ENCODE results near the gene EPB41L5. TPM values are rescaled to one million over a fixed set of nuclear protein-coding genes. Genes with fewer than 3 reads are reported as not detected.

EPB41L5 gene
- total RNA-seq, 4 donors from 2014 or later, result 9.2 to 56.5 (median 25.1) TPM

DNA sequence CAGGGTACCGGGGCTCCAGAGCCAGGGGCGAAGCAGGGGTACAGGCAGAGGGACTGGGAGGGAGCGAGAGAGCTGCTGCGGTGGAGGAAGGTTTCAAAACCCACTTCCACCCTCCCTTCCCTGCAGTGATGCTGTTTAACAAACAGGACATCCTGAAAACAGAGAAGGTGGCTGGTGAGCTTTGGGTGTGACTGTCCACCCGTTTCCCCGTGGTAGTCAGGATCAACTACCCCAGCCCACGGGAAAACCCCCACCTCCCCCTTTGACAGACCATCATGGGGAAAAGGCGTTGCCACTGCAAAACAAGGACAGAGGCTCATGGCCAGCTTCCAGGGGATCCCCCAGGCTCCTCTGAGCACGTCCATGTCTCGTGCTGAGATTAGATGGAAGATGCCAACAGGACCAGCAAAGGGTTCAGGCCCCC is 197.4 kb downstream of the EPB41L5 start:
- Histone ChIP-seq H3K27ac (no peak overlapping the region), H3K9me3 (no peaks in the 10 kb centered on the region), H3K4me1 (no peaks in the 10 kb centered on the region), H3K4me3 (no peak overlapping the region), H3K27me3 (no peaks in the 10 kb centered on the region), H3K36me3 (no peaks in the 10 kb centered on the region)
- no peak for DNase-seq
- intact Hi-C loops (cut with DNase I; ENCODE audit: low total_unique reads), result no loop called here
- TF ChIP-seq, protein P1, sequence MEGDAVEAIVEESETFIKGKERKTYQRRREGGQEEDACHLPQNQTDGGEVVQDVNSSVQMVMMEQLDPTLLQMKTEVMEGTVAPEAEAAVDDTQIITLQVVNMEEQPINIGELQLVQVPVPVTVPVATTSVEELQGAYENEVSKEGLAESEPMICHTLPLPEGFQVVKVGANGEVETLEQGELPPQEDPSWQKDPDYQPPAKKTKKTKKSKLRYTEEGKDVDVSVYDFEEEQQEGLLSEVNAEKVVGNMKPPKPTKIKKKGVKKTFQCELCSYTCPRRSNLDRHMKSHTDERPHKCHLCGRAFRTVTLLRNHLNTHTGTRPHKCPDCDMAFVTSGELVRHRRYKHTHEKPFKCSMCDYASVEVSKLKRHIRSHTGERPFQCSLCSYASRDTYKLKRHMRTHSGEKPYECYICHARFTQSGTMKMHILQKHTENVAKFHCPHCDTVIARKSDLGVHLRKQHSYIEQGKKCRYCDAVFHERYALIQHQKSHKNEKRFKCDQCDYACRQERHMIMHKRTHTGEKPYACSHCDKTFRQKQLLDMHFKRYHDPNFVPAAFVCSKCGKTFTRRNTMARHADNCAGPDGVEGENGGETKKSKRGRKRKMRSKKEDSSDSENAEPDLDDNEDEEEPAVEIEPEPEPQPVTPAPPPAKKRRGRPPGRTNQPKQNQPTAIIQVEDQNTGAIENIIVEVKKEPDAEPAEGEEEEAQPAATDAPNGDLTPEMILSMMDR (IDR thresholded peaks at IDR 0.05), result no peak
- no peak for TF ChIP-seq POLR2A (IDR thresholded peaks at IDR 0.05)

DNA sequence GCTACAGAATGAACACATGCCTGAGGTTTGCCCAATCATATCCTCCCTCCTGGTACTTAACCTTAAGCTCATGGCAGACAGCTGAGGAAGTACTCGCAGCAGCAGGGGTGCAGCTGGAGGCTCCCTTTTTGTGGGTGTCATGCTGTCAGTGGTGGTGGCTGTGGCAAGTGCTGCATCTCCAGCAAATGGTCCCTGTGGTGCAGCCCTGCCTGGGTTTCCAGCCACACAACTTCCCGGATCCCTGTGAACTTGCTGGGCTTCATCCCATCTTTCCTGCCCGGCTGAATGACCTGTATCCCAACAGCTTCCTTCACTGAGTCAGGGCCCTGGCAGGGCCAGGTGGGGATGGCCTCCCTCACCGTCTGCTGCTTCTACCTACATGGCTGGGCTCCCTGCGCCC is 205.3 kb downstream of the EPB41L5 start:
- Histone ChIP-seq H3K36me3 (no peaks in the 10 kb centered on the region), H3K4me3 (no peak overlapping the region), H3K9me3 (no peaks in the 10 kb centered on the region), H3K27me3 (no peaks in the 10 kb centered on the region), H3K27ac (no peak overlapping the region), H3K4me1 (no peaks in the 10 kb centered on the region)
- DNase-seq, result no peak
- intact Hi-C loops (cut with DNase I; ENCODE audit: low total_unique reads), result no loop called here
- TF ChIP-seq, protein P1 (IDR thresholded peaks at IDR 0.05), result no peak
- TF ChIP-seq POLR2A (IDR thresholded peaks at IDR 0.05), result no peak

DNA sequence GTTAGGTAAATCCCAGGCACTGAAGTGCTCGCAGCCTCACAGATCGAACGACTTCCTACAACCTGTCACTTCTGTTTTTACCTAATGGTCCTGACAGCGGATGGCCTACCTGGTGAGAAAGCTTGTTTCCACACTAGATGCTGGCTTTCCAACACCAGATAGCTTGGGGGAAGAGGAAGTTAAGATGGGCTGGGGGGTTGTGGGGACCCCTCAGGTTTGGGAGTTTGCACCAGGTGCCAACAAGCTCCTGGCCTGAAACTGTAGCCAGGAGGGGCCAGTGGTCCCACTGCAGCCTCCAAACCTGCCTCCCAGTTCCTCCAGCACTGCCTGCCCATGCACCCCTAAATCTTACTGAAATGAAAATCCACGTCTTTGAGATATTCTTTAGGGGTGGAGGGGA is 206.4 kb downstream of the EPB41L5 start:
- Histone ChIP-seq H3K4me3 (no peak overlapping the region), H3K9me3 (no peaks in the 10 kb centered on the region), H3K36me3 (no peaks in the 10 kb centered on the region), H3K4me1 (no peaks in the 10 kb centered on the region), H3K27ac (no peak overlapping the region), H3K27me3 (no peaks in the 10 kb centered on the region)
- intact Hi-C loops (cut with DNase I; ENCODE audit: low total_unique reads), result no loop called here
- no peak for DNase-seq
- TF ChIP-seq, protein P1 (IDR thresholded peaks at IDR 0.05), result no peak
- no peak for TF ChIP-seq POLR2A (IDR thresholded peaks at IDR 0.05)

DNA sequence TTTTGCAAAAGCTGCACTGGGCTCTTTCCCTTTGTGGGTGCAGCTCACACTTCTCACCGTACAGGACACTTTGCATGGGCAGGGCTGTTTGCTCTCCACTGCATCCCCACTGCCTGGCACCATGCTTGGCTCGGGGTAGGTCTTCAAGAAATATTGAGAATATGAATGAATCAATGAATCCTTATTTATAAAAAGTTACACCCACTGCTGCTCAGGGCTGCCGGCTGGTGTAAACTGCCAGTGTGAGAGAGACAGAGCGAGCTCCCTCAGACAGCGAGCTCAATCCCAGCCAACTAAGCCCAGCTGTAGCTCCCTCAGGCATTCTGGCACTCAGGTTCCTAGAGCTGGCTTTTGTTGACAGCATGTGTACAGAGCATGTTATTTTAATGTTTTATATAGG is 206.9 kb downstream of the EPB41L5 start:
- H3K9me3 ChIP-seq, result no peaks in the 10 kb centered on the region
- H3K27ac ChIP-seq, result no peak overlapping the region
- intact Hi-C loops (cut with DNase I; ENCODE audit: low total_unique reads), result loop anchor here (10.0 kb wide), 1 partner anchor 95 kb away; no protein-coding TSS in a partner anchor
- no peaks in the 10 kb centered on the region for H3K36me3 ChIP-seq
- TF ChIP-seq POLR2A (IDR thresholded peaks at IDR 0.05), result no peak
- TF ChIP-seq, protein P1 (IDR thresholded peaks at IDR 0.05), result no peak
- DNase-seq, result no peak
- H3K27me3 ChIP-seq, result no peaks in the 10 kb centered on the region
- no peaks in the 10 kb centered on the region for H3K4me1 ChIP-seq
- no peak overlapping the region for H3K4me3 ChIP-seq

DNA sequence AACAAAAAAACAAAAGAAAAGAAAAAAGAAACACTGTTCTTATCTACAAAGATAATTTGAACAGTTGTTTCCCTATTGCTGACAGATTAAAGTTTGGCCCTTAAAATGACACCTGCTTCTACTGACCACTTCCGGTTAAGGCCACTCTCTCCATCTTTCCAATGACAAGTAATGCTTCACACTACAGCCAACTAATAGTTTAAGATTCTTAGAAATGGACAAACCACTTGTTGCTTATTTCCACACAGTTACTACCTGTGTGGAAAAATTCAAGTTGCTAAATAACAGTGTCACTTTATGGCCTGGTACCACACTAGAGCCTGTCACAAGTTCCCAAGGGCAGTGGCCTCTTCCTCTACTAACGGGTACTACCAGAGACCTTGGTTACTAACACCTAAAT is 207.9 kb downstream of the EPB41L5 start:
- TF ChIP-seq, protein P1 (IDR thresholded peaks at IDR 0.05), result no peak
- no peak for TF ChIP-seq POLR2A (IDR thresholded peaks at IDR 0.05)
- no peak overlapping the region for H3K4me3 ChIP-seq
- no peaks in the 10 kb centered on the region for H3K36me3 ChIP-seq
- H3K4me1 ChIP-seq, result no peaks in the 10 kb centered on the region
- H3K27ac ChIP-seq, result no peak overlapping the region
- no peaks in the 10 kb centered on the region for H3K27me3 ChIP-seq
- no peaks in the 10 kb centered on the region for H3K9me3 ChIP-seq
- intact Hi-C loops (cut with DNase I; ENCODE audit: low total_unique reads), result loop anchor here (10.0 kb wide), 1 partner anchor 94 kb away; no protein-coding TSS in a partner anchor
- DNase-seq, result no peak
